Measurements from ENCODE around the gene UGT1A1. TPM values are rescaled to one million over a fixed set of nuclear protein-coding genes. Genes with fewer than 3 reads are reported as not detected.

The UGT1A1 gene
- not detected in 2 replicates for total RNA-seq

GRCh38 chr2:233760043-233760442, at the start of gene UGT1A1:
TSS of gene UGT1A1 (plus strand) at chr2:233760270. CDS start at chr2:233760288, 18 bp downstream.

GRCh38 chr2:233712611-233713261, 47.3 kb upstream of the UGT1A1 start, which contains the start of gene UGT1A5:
TSS of gene UGT1A5 (plus strand) at chr2:233712907. CDS start at chr2:233712992, 85 bp downstream.

GRCh38 chr2:233718552-233718951, 41.5 kb upstream of the UGT1A1 start, which contains the start of gene UGT1A4:
TSS of gene UGT1A4 (plus strand) at chr2:233718736. CDS start at chr2:233718821, 85 bp downstream.

GRCh38 chr2:233728723-233729301, 31.3 kb upstream of the UGT1A1 start, which contains the start of gene UGT1A3:
TSS of gene UGT1A3 (plus strand) at chr2:233729042. CDS start at chr2:233729127, 85 bp downstream.

GRCh38 chr2:233778030-233778429, 18.0 kb downstream of the UGT1A1 start, which contains the start of gene MROH2A:
TSS of gene MROH2A (plus strand) at chr2:233778330. CDS start at chr2:233779359, 1,029 bp downstream.

Other genes with a start within 250 kb of the UGT1A1 start
- gene USP40, start 193.5 kb upstream of the UGT1A1 start, total RNA-seq, result 34.1 and 36.2 TPM in 2 replicates
- not detected in 2 replicates for gene UGT1A8, start 142.6 kb upstream of the UGT1A1 start, total RNA-seq
- not detected in 2 replicates for gene UGT1A10, start 123.8 kb upstream of the UGT1A1 start, total RNA-seq
- not detected in 2 replicates for gene UGT1A9, start 88.4 kb upstream of the UGT1A1 start, total RNA-seq
- 0.16 and 0.27 TPM in 2 replicates for gene UGT1A7, start 78.4 kb upstream of the UGT1A1 start, total RNA-seq
- 0.38 and 0.78 TPM in 2 replicates for gene UGT1A6, start 67.4 kb upstream of the UGT1A1 start, total RNA-seq
- not detected in 2 replicates for gene UGT1A5, start 47.4 kb upstream of the UGT1A1 start, total RNA-seq
- gene UGT1A4, start 41.5 kb upstream of the UGT1A1 start, total RNA-seq, result not detected in 2 replicates
- gene UGT1A3, start 31.2 kb upstream of the UGT1A1 start, total RNA-seq, result not detected in 2 replicates
- 0.38 TPM in 1 of 2 replicates, not detected in the other for gene MROH2A, start 18.1 kb downstream of the UGT1A1 start, total RNA-seq
- 10.9 and 34.3 TPM in 2 replicates for gene HJURP, start 94.3 kb downstream of the UGT1A1 start, total RNA-seq
- gene TRPM8, start 157.1 kb downstream of the UGT1A1 start, total RNA-seq, result not detected in 2 replicates

Data from hair follicular keratinocyte (primary cell).